IMR-90 (cell line): Measurements from ENCODE around the gene UBE2E2. TPM values are rescaled to one million over a fixed set of nuclear protein-coding genes. Genes with fewer than 3 reads are reported as not detected.

Experiments used
- ATAC-seq: fragments of 200-7000 bp; cut with Tn5 transposase; 2 replicates; pipeline ENCODE4 v1.9.1; 2020; ENCODE audit warnings: low read depth, mild to moderate bottlenecking, moderate library complexity
- BruUV-seq: library from RNA; stranded (reverse); fragments of 400-500 nt; replicated peaks from 2 replicates; lab custom pipeline; 2021; lab: Mats Ljungman, UMichigan
- CTCF ChIA-PET: fragments of 300-600 bp; formaldehyde crosslinking; extraction: SDS; loops from one replicate; lab custom pipeline; 2021; ENCODE audit warnings: antibody characterized with exemption; lab: Yijun Ruan, JAX
- POLR2A ChIA-PET: fragments of 300-600 bp; sonication (Branson Sonifier 250); formaldehyde crosslinking; loops from one replicate; lab custom pipeline; 2022; ENCODE audit warnings: antibody characterized with exemption; ENCODE audit not compliant: unreplicated experiment; lab: Charles Lee
- DNase-seq: peaks from one replicate; pipeline ENCODE4 v3.0.0; 2013
- H2AFZ ChIP-seq: replicated peaks from 2 replicates; pipeline ENCODE3; 2013; ENCODE audit warnings: low read length, mild to moderate bottlenecking; ENCODE audit not compliant: poor library complexity
- H2AK5ac ChIP-seq: 2 replicates; pipeline ENCODE4 v1.6.1; 2013; ENCODE audit warnings: low read depth, low read length, inconsistent platforms
- H2AK9ac ChIP-seq: replicated peaks from 2 replicates; pipeline ENCODE3; 2013; ENCODE audit warnings: mild to moderate bottlenecking, low read depth, low read length, moderate library complexity; ENCODE audit not compliant: poor library complexity
- H2BK120ac ChIP-seq: 2 replicates; pipeline ENCODE4 v1.6.1; 2013; ENCODE audit warnings: low read depth, low read length, inconsistent platforms
- H2BK15ac ChIP-seq: 3 replicates; pipeline ENCODE4 v1.6.1; 2013; ENCODE audit warnings: low read depth, low read length, inconsistent platforms
- H2BK20ac ChIP-seq: 2 replicates; pipeline ENCODE4 v1.6.1; 2013; ENCODE audit warnings: low read depth, mild to moderate bottlenecking, inconsistent platforms, low read length, moderate library complexity
- H2BK5ac ChIP-seq: 2 replicates; pipeline ENCODE4 v1.6.1; 2013; ENCODE audit warnings: mild to moderate bottlenecking, low read depth, low read length, inconsistent platforms; ENCODE audit not compliant: poor library complexity, severe bottlenecking
- H3K14ac ChIP-seq: replicated peaks from 2 replicates; pipeline ENCODE4 v1.6.1; 2013; ENCODE audit warnings: low read depth, low read length, inconsistent platforms
- H3K18ac ChIP-seq: 2 replicates; pipeline ENCODE4 v1.6.1; 2013; ENCODE audit warnings: low read depth, low read length, control low read depth
- H3K23ac ChIP-seq: 2 replicates; pipeline ENCODE4 v1.6.1; 2013; ENCODE audit warnings: low read depth, low read length, inconsistent platforms
- H3K27ac ChIP-seq: 2 replicates; pipeline ENCODE4 v1.5.1; 2013; ENCODE audit warnings: mild to moderate bottlenecking, control low read depth, low read length; ENCODE audit not compliant: insufficient read depth
- H3K27me3 ChIP-seq: 2 replicates; pipeline ENCODE4 v1.6.1; 2013; ENCODE audit warnings: low read length; ENCODE audit not compliant: control insufficient read depth, insufficient read depth
- H3K36me3 ChIP-seq: 2 replicates; pipeline ENCODE4 v1.6.1; 2013; ENCODE audit warnings: low read length, mixed read lengths; ENCODE audit not compliant: control insufficient read depth, insufficient read depth
- H3K4ac ChIP-seq: 2 replicates; pipeline ENCODE4 v1.6.1; 2013; ENCODE audit warnings: low read depth, low read length, inconsistent platforms
- H3K4me1 ChIP-seq: 2 replicates; pipeline ENCODE4 v1.6.1; 2013; ENCODE audit warnings: low read length, mixed read lengths; ENCODE audit not compliant: control insufficient read depth, insufficient read depth
- H3K4me2 ChIP-seq: 2 replicates; pipeline ENCODE4 v1.6.1; 2013; ENCODE audit warnings: low read depth, mild to moderate bottlenecking, control low read depth, low read length, moderate library complexity
- H3K4me3 ChIP-seq: 2 replicates; pipeline ENCODE4 v1.5.1; 2013; ENCODE audit warnings: low read depth, mild to moderate bottlenecking, control low read depth, low read length, moderate library complexity; ENCODE audit not compliant: insufficient read depth
- H3K56ac ChIP-seq: 2 replicates; pipeline ENCODE4 v1.6.1; 2013; ENCODE audit warnings: low read length, inconsistent platforms; ENCODE audit not compliant: insufficient read depth; ENCODE audit errors: extremely low read depth
- H3K79me1 ChIP-seq, 2 experiments: 2 replicates each; pipeline ENCODE4 v1.6.1; 2013; ENCODE audit warnings: low read length in 2 of 2, inconsistent platforms in 1 of 2, low read depth in 1 of 2
- H3K9ac ChIP-seq: 2 replicates; pipeline ENCODE4 v1.6.1; 2013; ENCODE audit warnings: low read depth, low read length, control low read depth
- H3K9me1 ChIP-seq: 2 replicates; pipeline ENCODE4 v1.6.1; 2013; ENCODE audit warnings: low read length, inconsistent platforms; ENCODE audit not compliant: insufficient read depth
- H3K9me3 ChIP-seq: 2 replicates; pipeline ENCODE4 v1.6.1; 2013; ENCODE audit warnings: low read length; ENCODE audit not compliant: control insufficient read depth, insufficient read depth
- H4K20me1 ChIP-seq: 2 replicates; pipeline ENCODE4 v1.6.1; 2013; ENCODE audit warnings: low read length, inconsistent platforms; ENCODE audit not compliant: insufficient read depth
- H4K5ac ChIP-seq: 2 replicates; pipeline ENCODE4 v1.6.1; 2013; ENCODE audit warnings: mild to moderate bottlenecking, low read depth, low read length, control low read depth
- H4K8ac ChIP-seq, 2 experiments: 2 replicates each; pipeline ENCODE4 v1.6.1; 2013; ENCODE audit warnings: low read depth in 2 of 2, low read length in 2 of 2, control low read depth in 1 of 2, inconsistent platforms in 1 of 2
- H4K91ac ChIP-seq: 2 replicates; pipeline ENCODE4 v1.6.1; 2013; ENCODE audit warnings: low read depth, low read length, inconsistent platforms; ENCODE audit not compliant: insufficient read depth
- BHLHE40 ChIP-seq: fragments of 150-350 bp; IDR thresholded peaks from 2 replicates; pipeline ENCODE4 v1.6.1; 2016; ENCODE audit warnings: mild to moderate bottlenecking, low read depth, low read length
- CEBPB ChIP-seq: IDR thresholded peaks from 2 replicates; pipeline ENCODE4 v1.6.1; 2012; ENCODE audit warnings: low read depth, low read length, improper control_type of control experiment
- CHD1 ChIP-seq: IDR thresholded peaks from 2 replicates; pipeline ENCODE4 v1.6.1; 2012; ENCODE audit warnings: low read depth, low read length, improper control_type of control experiment
- ELK1 ChIP-seq: fragments of 150-350 bp; IDR thresholded peaks from 2 replicates; pipeline ENCODE4 v1.6.1; 2016; ENCODE audit warnings: low read depth, mild to moderate bottlenecking, low read length, moderate library complexity, borderline replicate concordance
- FOS ChIP-seq: fragments of 150-350 bp; IDR thresholded peaks from 2 replicates; pipeline ENCODE4 v1.6.1; 2016; ENCODE audit warnings: low read depth, low read length
- MAFK ChIP-seq: IDR thresholded peaks from 2 replicates; pipeline ENCODE4 v1.6.1; 2012; ENCODE audit warnings: low read depth, low read length, improper control_type of control experiment
- MAZ ChIP-seq: IDR thresholded peaks from 2 replicates; pipeline ENCODE4 v1.6.1; 2012; ENCODE audit warnings: low read depth, mild to moderate bottlenecking, low read length, improper control_type of control experiment, moderate library complexity, borderline replicate concordance
- MXI1 ChIP-seq: IDR thresholded peaks from 2 replicates; pipeline ENCODE4 v1.6.1; 2012; ENCODE audit warnings: low read depth, mild to moderate bottlenecking, low read length, moderate library complexity, borderline replicate concordance
- NFE2L2 ChIP-seq: fragments of 150-350 bp; IDR thresholded peaks from 2 replicates; pipeline ENCODE4 v1.6.1; 2016; ENCODE audit warnings: low read depth, mild to moderate bottlenecking, low read length
- POLR2A ChIP-seq: IDR thresholded peaks from 2 replicates; pipeline ENCODE4 v1.6.1; 2012; ENCODE audit warnings: mild to moderate bottlenecking, low read depth, low read length
- RAD21 ChIP-seq: IDR thresholded peaks from 2 replicates; pipeline ENCODE4 v1.6.1; 2012; ENCODE audit warnings: low read length, improper control_type of control experiment
- RCOR1 ChIP-seq: IDR thresholded peaks from 2 replicates; pipeline ENCODE4 v1.6.1; 2012; ENCODE audit warnings: mild to moderate bottlenecking, low read length, improper control_type of control experiment; ENCODE audit not compliant: insufficient replicate concordance
- RFX5 ChIP-seq: IDR thresholded peaks from 2 replicates; pipeline ENCODE4 v1.8.0; 2012; ENCODE audit warnings: low read depth, mild to moderate bottlenecking, low read length, moderate library complexity
- SMC3 ChIP-seq: fragments of 150-350 bp; IDR thresholded peaks from 2 replicates; pipeline ENCODE4 v1.6.1; 2016; ENCODE audit warnings: low read depth, mild to moderate bottlenecking, antibody characterized with exemption, low read length, moderate library complexity
- USF2 ChIP-seq: fragments of 150-350 bp; IDR thresholded peaks from 2 replicates; pipeline ENCODE4 v1.6.1; 2017; ENCODE audit warnings: mild to moderate bottlenecking, antibody characterized with exemption, low read length, low read depth
- WGBS, 2 experiments: methylation state at CpG; one replicate each; pipeline versions ENCODE4 v1.1.5 to v1.1.7; 2013; ENCODE audit warnings: missing lambda C conversion rate in 2 of 2; ENCODE audit not compliant: insufficient read length in 1 of 2; ENCODE audit errors: extremely low coverage in 2 of 2; 5-methylcytosine and 5-hydroxymethylcytosine counted together
- dilution Hi-C: fragments of 300-500 bp; cut with HindIII; formaldehyde crosslinking; loops from one replicate; pipeline ENCODE4 v1.14.3; 2018; ENCODE audit warnings: low sequenced_read_pairs; ENCODE audit not compliant: unreplicated experiment
- in situ Hi-C: fragments of 300-500 bp; cut with MboI; formaldehyde crosslinking; loops from 3 replicates; pipeline ENCODE4 v1.14.3; 2019; ENCODE audit warnings: low sequenced_read_pairs, inconsistent platforms, mixed read lengths
- intact Hi-C: fragments of 100-400 bp; cut with micrococcal nuclease; formaldehyde crosslinking; loops from 2 replicates; pipeline ENCODE4 v1.10.0; 2022
- polyA plus RNA-seq, 3 experiments: library from polyadenylated mRNA; depleted of rRNA; stranded (reverse); fragments of >200 nt; gene quantifications; 2 replicates each; pipeline ENCODE4 v1.2.3, GENCODE V29; 2012; ENCODE audit warnings: low replicate concordance in 1 of 3
- total RNA-seq: library from RNA; depleted of rRNA; stranded (reverse); fragments of >200 nt; gene quantifications from 2 replicates; pipeline ENCODE4 v1.2.3, GENCODE V29; 2012
- TF ChIP-seq, protein P1 (sequence below): conservative IDR thresholded peaks from 2 replicates; pipeline ENCODE4 v1.5.1; 2012; ENCODE audit warnings: mild to moderate bottlenecking, low read depth, low read length, improper control_type of control experiment

UBE2E2 gene
- total and polyA plus RNA-seq, 2 of the 4 experiments (the other 2 are of a cell fraction) = 18.6 to 32.7 TPM

DNA sequence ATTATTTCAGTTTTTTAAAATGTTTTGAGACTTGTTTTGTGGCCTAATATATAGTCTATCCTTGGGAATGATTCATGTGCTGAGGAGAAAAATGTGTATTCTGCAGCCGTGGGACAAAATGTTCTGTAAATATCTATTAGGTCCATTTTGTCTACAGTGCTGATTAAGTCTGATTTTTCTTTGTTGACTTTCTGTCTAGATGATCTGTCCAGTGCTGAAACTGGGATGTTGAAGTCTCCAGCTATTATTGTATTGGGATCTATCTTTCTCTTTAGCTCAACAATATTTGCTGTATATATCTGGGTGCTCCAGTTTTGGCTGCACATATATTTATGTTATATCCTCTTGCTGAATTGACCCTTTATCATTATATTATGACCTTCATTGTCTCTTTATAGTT lies 85.2 kb downstream of the UBE2E2 start:
- Histone ChIP-seq H3K79me1 (peaks cover 0 to 11% of the 10 kb centered on the region in 2 experiments; a peak in 1 of 4 replicates), H3K9me3 (no peaks in the 10 kb centered on the region), H4K8ac (no peak overlapping the region), H3K4me1 (no peaks in the 10 kb centered on the region), H3K18ac (no peak overlapping the region), H2BK20ac (no peak overlapping the region), H4K5ac (no peak overlapping the region), H2AFZ (no peak overlapping the region), H3K23ac (no peak overlapping the region), H3K9me1 (0 out of 2 replicates have a peak, but pooled peaks cover 4% of the 10 kb centered on the region), H4K91ac (no peak overlapping the region), H3K4ac (no peak overlapping the region), H3K36me3 (no peaks in the 10 kb centered on the region), H2BK120ac (no peak overlapping the region), H2AK5ac (no peak overlapping the region), H2BK15ac (no peak overlapping the region), H2AK9ac (no peak overlapping the region), H3K27me3 (no peaks in the 10 kb centered on the region), H3K9ac (no peak overlapping the region), H3K27ac (no peak overlapping the region), H3K4me3 (no peak overlapping the region), H4K20me1 (no peaks in the 10 kb centered on the region; the same call in 1 of the 2 replicates), H2BK5ac (no peak overlapping the region), H3K14ac (no peak overlapping the region), H3K4me2 (no peak overlapping the region), H3K56ac (no peak overlapping the region)
- peak; percentile 20 for DNase-seq
- TF ChIP-seq NFE2L2 (no peak), SMC3 (no peak), MAZ (no peak), POLR2A (no peak), CHD1 (no peak), USF2 (no peak), ELK1 (no peak), RAD21 (no peak), RCOR1 (no peak), RFX5 (no peak), BHLHE40 (no peak), MAFK (no peak), CEBPB (no peak), MXI1 (no peak), FOS (no peak)
- TF ChIP-seq, protein P1, sequence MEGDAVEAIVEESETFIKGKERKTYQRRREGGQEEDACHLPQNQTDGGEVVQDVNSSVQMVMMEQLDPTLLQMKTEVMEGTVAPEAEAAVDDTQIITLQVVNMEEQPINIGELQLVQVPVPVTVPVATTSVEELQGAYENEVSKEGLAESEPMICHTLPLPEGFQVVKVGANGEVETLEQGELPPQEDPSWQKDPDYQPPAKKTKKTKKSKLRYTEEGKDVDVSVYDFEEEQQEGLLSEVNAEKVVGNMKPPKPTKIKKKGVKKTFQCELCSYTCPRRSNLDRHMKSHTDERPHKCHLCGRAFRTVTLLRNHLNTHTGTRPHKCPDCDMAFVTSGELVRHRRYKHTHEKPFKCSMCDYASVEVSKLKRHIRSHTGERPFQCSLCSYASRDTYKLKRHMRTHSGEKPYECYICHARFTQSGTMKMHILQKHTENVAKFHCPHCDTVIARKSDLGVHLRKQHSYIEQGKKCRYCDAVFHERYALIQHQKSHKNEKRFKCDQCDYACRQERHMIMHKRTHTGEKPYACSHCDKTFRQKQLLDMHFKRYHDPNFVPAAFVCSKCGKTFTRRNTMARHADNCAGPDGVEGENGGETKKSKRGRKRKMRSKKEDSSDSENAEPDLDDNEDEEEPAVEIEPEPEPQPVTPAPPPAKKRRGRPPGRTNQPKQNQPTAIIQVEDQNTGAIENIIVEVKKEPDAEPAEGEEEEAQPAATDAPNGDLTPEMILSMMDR = no peak
- BruUV-seq = no TSS peak
- dilution Hi-C loops (no loop called here), intact Hi-C loops (loop anchor here (10.0 kb wide), 1 partner anchor 657 kb away; the partner anchor contains the start of gene NR1D2), in situ Hi-C loops (no loop called here)
- no CpG with 5 or more reads among the region's 1 CpG for WGBS, 2 experiments
- ChIA-PET POLR2A (no interaction called here), CTCF (no interaction called here)
- ATAC-seq = no peak
